HFF-Myc (cell line): Measurements from ENCODE around the gene EIF2D.
A peak's percentile ranks its signal among the peaks of the same experiment; 100 is the strongest.

Experiments used
- DNase-seq: peaks from one replicate; pipeline ENCODE4 v3.0.0-alpha.2; 2011; ENCODE audit warnings: low read depth; ENCODE audit errors: extremely low read depth
- H3K4me3 ChIP-seq: replicated peaks from 2 replicates; pipeline ENCODE4 v1.5.1; 2011; ENCODE audit warnings: low read depth, mild to moderate bottlenecking, control low read depth, low read length
- CTCF ChIP-seq: IDR thresholded peaks from 2 replicates; pipeline ENCODE4 v1.5.1; 2012; ENCODE audit warnings: mild to moderate bottlenecking, low read depth, low read length, control low read depth; ENCODE audit errors: missing control alignments

Gene EIF2D

GRCh38 chr1:206577626-206578025 is 34.6 kb downstream of the EIF2D start:
- no peak for TF ChIP-seq CTCF
- no peak for DNase-seq
- H3K4me3 ChIP-seq, result no peak overlapping the region

GRCh38 chr1:206575894-206576737 is 36.1 kb downstream of the EIF2D start:
- H3K4me3 ChIP-seq, result no peak overlapping the region
- no peak for TF ChIP-seq CTCF
- DNase-seq, result no peak

- no peak for TF ChIP-seq CTCF
- H3K4me3 ChIP-seq, result no peak overlapping the region
- DNase-seq, result peak; percentile 80
Measured at GRCh38 chr1:206575165-206575893, 36.9 kb downstream of the EIF2D start.

GRCh38 chr1:206573762-206574161 is 38.5 kb downstream of the EIF2D start:
- DNase-seq, result no peak
- H3K4me3 ChIP-seq, result no peak overlapping the region
- no peak for TF ChIP-seq CTCF

GRCh38 chr1:206573319-206573718 is 38.9 kb downstream of the EIF2D start:
- H3K4me3 ChIP-seq, result no peak overlapping the region
- no peak for DNase-seq
- TF ChIP-seq CTCF, result no peak

GRCh38 chr1:206572835-206573234 is 39.4 kb downstream of the EIF2D start:
- H3K4me3 ChIP-seq, result no peak overlapping the region
- no peak for TF ChIP-seq CTCF
- no peak for DNase-seq
